T-cell (primary cell): ENCODE measurements around the gene CCNI. TPM values are rescaled to one million over a fixed set of nuclear protein-coding genes. Genes with fewer than 3 reads are reported as not detected.
A peak's percentile ranks its signal among the peaks of the same experiment; 100 is the strongest.

ENCODE experiments used
- ATAC-seq, 4 experiments: fragments of 200-7000 bp in 3 of 4; fragments of 150-1000 bp in 1 of 4; cut with Tn5 transposase; replicated peaks in 1 of 4; 1 replicate in 3 of 4; 2 replicates in 1 of 4; pipeline ENCODE4 v1.10.0; 2021; ENCODE audit warnings: moderate library complexity in 3 of 4, mild to moderate bottlenecking in 2 of 4, moderate number of reproducible peaks in 1 of 4
- CTCF ChIA-PET, 2 donors: fragments of 300-600 bp; sonication (Branson Sonifier 250); formaldehyde crosslinking; loops; one replicate each; lab custom pipeline; 2022; ENCODE audit warnings: antibody characterized with exemption in 2 of 2; lab: Charles Lee
- POLR2A ChIA-PET, 2 donors: fragments of 300-600 bp; sonication (Branson Sonifier 250); formaldehyde crosslinking; loops; one replicate each; lab custom pipeline; 2022; ENCODE audit warnings: antibody characterized with exemption in 2 of 2; lab: Charles Lee
- DNase-seq, 35 experiments: peaks; one replicate each; pipeline versions ENCODE4 v3.0.0 to v3.0.0-alpha.2; 2013 to 2023
- H3K27ac ChIP-seq: one replicate; pipeline ENCODE4 v1.5.1; 2013; ENCODE audit warnings: low read length
- H3K27me3 ChIP-seq, 2 experiments: replicated peaks in 1 of 2; 1 replicate in 1 of 2; 2 replicates in 1 of 2; pipeline versions ENCODE4 v1.6.1 to v1.7.0; 2013; ENCODE audit warnings: low read length in 1 of 2, mixed read lengths in 1 of 2; ENCODE audit not compliant: control insufficient read depth in 2 of 2, insufficient read depth in 2 of 2; ENCODE audit errors: extremely low read depth in 1 of 2
- H3K36me3 ChIP-seq, 2 donors: 1 replicate in 1 of 2; 2 replicates in 1 of 2; pipeline versions ENCODE4 v1.6.1 to v1.7.0; 2013; ENCODE audit warnings: low read length in 1 of 2; ENCODE audit not compliant: control insufficient read depth in 2 of 2, insufficient read depth in 1 of 2; ENCODE audit errors: extremely low read depth in 1 of 2
- H3K4me1 ChIP-seq, 2 experiments: 1 replicate in 1 of 2; 2 replicates in 1 of 2; pipeline versions ENCODE4 v1.6.1 to v1.7.0; 2013; ENCODE audit warnings: low read length in 2 of 2, mixed read lengths in 1 of 2; ENCODE audit not compliant: insufficient read depth in 2 of 2, control insufficient read depth in 1 of 2; ENCODE audit errors: extremely low read depth in 1 of 2
- H3K4me3 ChIP-seq, 2 donors: 1 replicate in 1 of 2; 2 replicates in 1 of 2; pipeline versions ENCODE4 v1.5.1 to v1.7.0; 2013; ENCODE audit warnings: mild to moderate bottlenecking in 2 of 2, low read length in 1 of 2, moderate library complexity in 1 of 2; ENCODE audit not compliant: control insufficient read depth in 1 of 2; ENCODE audit errors: extremely low read depth in 1 of 2
- H3K9me3 ChIP-seq: 2 replicates; pipeline ENCODE4 v1.7.0; 2013
- H3K27ac Mint-ChIP-seq, 2 donors: one replicate each; pipeline ENCODE4 v1.8.0; 2020 to 2021; ENCODE audit warnings: mild to moderate bottlenecking in 2 of 2, mixed read lengths in 2 of 2
- H3K27me3 Mint-ChIP-seq, 2 donors: one replicate each; pipeline ENCODE4 v1.8.0; 2021 to 2022; ENCODE audit warnings: mixed read lengths in 2 of 2
- H3K36me3 Mint-ChIP-seq: one replicate; pipeline ENCODE4 v1.8.0; 2021; ENCODE audit warnings: mixed read lengths
- H3K4me1 Mint-ChIP-seq, 3 donors: one replicate each; pipeline ENCODE4 v1.8.0; 2020 to 2022; ENCODE audit warnings: mixed read lengths in 3 of 3, mild to moderate bottlenecking in 1 of 3
- H3K4me3 Mint-ChIP-seq, 3 donors: one replicate each; pipeline ENCODE4 v1.8.0; 2020 to 2022; ENCODE audit warnings: mild to moderate bottlenecking in 3 of 3, mixed read lengths in 3 of 3, moderate library complexity in 3 of 3
- H3K9me3 Mint-ChIP-seq, 3 donors: one replicate each; pipeline ENCODE4 v1.8.0; 2020 to 2022; ENCODE audit warnings: mixed read lengths in 3 of 3
- WGBS: methylation state at CpG from one replicate; pipeline ENCODE4 v1.1.5; 2013; ENCODE audit warnings: missing lambda C conversion rate; ENCODE audit not compliant: insufficient coverage; 5-methylcytosine and 5-hydroxymethylcytosine counted together
- total RNA-seq, 35 experiments: library from RNA in 6 of 35; stranded (reverse) in 6 of 35; fragments of 120-200 nt in 1 of 35; gene quantifications; one replicate each; pipeline versions ENCODE4 v1.2.1 to v1.2.4 and lab custom pipeline; 2013 to 2026

Gene CCNI
- total RNA-seq, 5 donors from 2014 or later (not counting 1 experiment from before 2014, with no cell fraction given): 229 to 359 (median 256) TPM

- ChIA-PET CTCF (interaction anchor here (0.5 to 1.6 kb wide), 3 partner anchors 13 to 82 kb away, joined by 3 to 8 read pairs (median 4); no protein-coding TSS in a partner anchor), POLR2A (no interaction called here)
- peaks cover 2 to 10% of the 10 kb centered on the region in 2 donors for H3K27me3 Mint-ChIP-seq
- Histone ChIP-seq H3K4me1 (no peaks in the 10 kb centered on the region), H3K9me3 (no peaks in the 10 kb centered on the region), H3K4me3 (no peak overlapping the region), H3K27me3 (peaks cover 0 to 10% of the 10 kb centered on the region in 2 experiments), H3K27ac (no peak overlapping the region), H3K36me3 (no peaks in the 10 kb centered on the region)
- H3K27ac Mint-ChIP-seq: no peak overlapping the region
- 88% methylated on average over 4 of the region's 8 CpGs for WGBS
- H3K9me3 Mint-ChIP-seq: no peaks in the 10 kb centered on the region
- DNase-seq (no peak), ATAC-seq (no peak)
- no peak overlapping the region for H3K4me3 Mint-ChIP-seq
- H3K4me1 Mint-ChIP-seq: peaks cover 0 to 2% (median 0%) of the 10 kb centered on the region in 3 donors
- H3K36me3 Mint-ChIP-seq: no peaks in the 10 kb centered on the region
Measured at GRCh38 chr4:77120886-77121508, 45.2 kb upstream of the CCNI start.

GRCh38 chr4:77117721-77118120, 41.9 kb upstream of the CCNI start:
- peaks cover 4% of the 10 kb centered on the region in 2 donors for H3K27me3 Mint-ChIP-seq
- no peaks in the 10 kb centered on the region for H3K36me3 Mint-ChIP-seq
- DNase-seq (no peak), ATAC-seq (no peak)
- no peaks in the 10 kb centered on the region for H3K4me1 Mint-ChIP-seq
- ChIA-PET CTCF (interaction anchor here in 1 of 2 donors (1.1 kb wide), 1 partner anchor 86 kb away, joined by 3 read pairs; no protein-coding TSS in a partner anchor), POLR2A (no interaction called here)
- H3K27ac ChIP-seq: no peak overlapping the region
- no peaks in the 10 kb centered on the region for H3K9me3 ChIP-seq
- H3K27me3 ChIP-seq: peaks cover 0 to 6% of the 10 kb centered on the region in 2 experiments
- no peaks in the 10 kb centered on the region for H3K36me3 ChIP-seq
- no peak overlapping the region for H3K4me3 ChIP-seq
- H3K4me3 Mint-ChIP-seq: no peak overlapping the region
- H3K4me1 ChIP-seq: no peaks in the 10 kb centered on the region
- H3K27ac Mint-ChIP-seq: no peak overlapping the region
- no peaks in the 10 kb centered on the region for H3K9me3 Mint-ChIP-seq

- Histone ChIP-seq H3K9me3 (no peaks in the 10 kb centered on the region), H3K27me3 (peaks cover 0 to 3% of the 10 kb centered on the region in 2 experiments), H3K4me1 (no peaks in the 10 kb centered on the region), H3K27ac (no peak overlapping the region), H3K36me3 (no peaks in the 10 kb centered on the region), H3K4me3 (no peak overlapping the region)
- peaks cover 0 to 1% (median 0%) of the 10 kb centered on the region in 3 donors for H3K9me3 Mint-ChIP-seq
- H3K27ac Mint-ChIP-seq: no peak overlapping the region
- ChIA-PET POLR2A (no interaction called here), CTCF (no interaction called here)
- H3K36me3 Mint-ChIP-seq: no peaks in the 10 kb centered on the region
- H3K4me1 Mint-ChIP-seq: no peaks in the 10 kb centered on the region
- no peak for DNase-seq
- H3K4me3 Mint-ChIP-seq: no peak overlapping the region
- 95% methylated on average over 26 of the region's 29 CpGs for WGBS
- H3K27me3 Mint-ChIP-seq: peaks cover 8 to 10% of the 10 kb centered on the region in 2 donors
- ATAC-seq: no peak
Measured at GRCh38 chr4:77113069-77113468, 37.3 kb upstream of the CCNI start.

- H3K4me3 ChIP-seq: no peak overlapping the region
- H3K4me1 Mint-ChIP-seq: no peaks in the 10 kb centered on the region
- H3K4me1 ChIP-seq: no peaks in the 10 kb centered on the region
- peaks cover 0 to 3% of the 10 kb centered on the region in 2 experiments for H3K27me3 ChIP-seq
- no peak overlapping the region for H3K27ac ChIP-seq
- H3K27ac Mint-ChIP-seq: no peak overlapping the region
- POLR2A ChIA-PET: no interaction called here
- CTCF ChIA-PET: interaction anchor here in 1 of 2 donors (1.1 kb wide), 1 partner anchor 21 kb away, joined by 4 read pairs; no protein-coding TSS in a partner anchor
- peaks cover 0 to 4% (median 0%) of the 10 kb centered on the region in 3 donors for H3K9me3 Mint-ChIP-seq
- no peak overlapping the region for H3K4me3 Mint-ChIP-seq
- DNase-seq (no peak), ATAC-seq (no peak)
- H3K9me3 ChIP-seq: no peaks in the 10 kb centered on the region
- 57% methylated on average over 1 of the region's 1 CpG for WGBS
- H3K36me3 Mint-ChIP-seq: no peaks in the 10 kb centered on the region
- no peaks in the 10 kb centered on the region for H3K36me3 ChIP-seq
- peaks cover 12 to 14% of the 10 kb centered on the region in 2 donors for H3K27me3 Mint-ChIP-seq
Measured at GRCh38 chr4:77110730-77111129, 34.9 kb upstream of the CCNI start.

- Mint-ChIP-seq H3K36me3 (no peaks in the 10 kb centered on the region), H3K4me1 (peaks cover 9 to 21% (median 11%) of the 10 kb centered on the region in 3 donors), H3K4me3 (no peak overlapping the region), H3K9me3 (peaks cover 0 to 4% (median 0%) of the 10 kb centered on the region in 3 donors), H3K27me3 (peaks cover 4 to 7% of the 10 kb centered on the region in 2 donors), H3K27ac (no peak overlapping the region)
- WGBS: 88% methylated on average over 2 of the region's 8 CpGs
- Histone ChIP-seq H3K36me3 (no peaks in the 10 kb centered on the region), H3K27me3 (peaks cover 0 to 3% of the 10 kb centered on the region in 2 experiments), H3K4me1 (peaks cover 9 to 10% of the 10 kb centered on the region in 2 experiments), H3K27ac (no peak overlapping the region), H3K4me3 (no peak overlapping the region), H3K9me3 (no peaks in the 10 kb centered on the region)
- DNase-seq (peak in 2 of 35 experiments; percentile 3), ATAC-seq (no peak)
- CTCF ChIA-PET: interaction anchor here (0.6 to 2.3 kb wide), 4 partner anchors 9 to 15 kb away, joined by 5 to 9 read pairs (median 6); no protein-coding TSS in a partner anchor
- POLR2A ChIA-PET: no interaction called here
Measured at GRCh38 chr4:77104791-77105540, 29.2 kb upstream of the CCNI start.

- Histone ChIP-seq H3K27ac (no peak overlapping the region), H3K4me1 (peaks cover 10 to 11% of the 10 kb centered on the region in 2 experiments), H3K36me3 (no peaks in the 10 kb centered on the region), H3K9me3 (no peaks in the 10 kb centered on the region), H3K4me3 (no peak overlapping the region), H3K27me3 (peaks cover 0 to 3% of the 10 kb centered on the region in 2 experiments)
- POLR2A ChIA-PET: interaction anchor here in 1 of 2 donors (0.6 kb wide), 1 partner anchor 958 kb away, joined by 3 read pairs; no protein-coding TSS in a partner anchor
- no peak for DNase-seq
- Mint-ChIP-seq H3K9me3 (peaks cover 0 to 4% (median 0%) of the 10 kb centered on the region in 3 donors), H3K27ac (no peak overlapping the region), H3K36me3 (no peaks in the 10 kb centered on the region), H3K4me1 (peaks cover 11 to 21% (median 13%) of the 10 kb centered on the region in 3 donors), H3K4me3 (no peak overlapping the region), H3K27me3 (peaks cover 4 to 7% of the 10 kb centered on the region in 2 donors)
- ATAC-seq: no peak
- WGBS: no CpG with 5 or more reads among the region's 1 CpG
- CTCF ChIA-PET: interaction anchor here (1.3 to 2.3 kb wide), 3 partner anchors 8 to 10 kb away, joined by 5 to 9 read pairs (median 8); no protein-coding TSS in a partner anchor
Measured at GRCh38 chr4:77104388-77104787, 28.6 kb upstream of the CCNI start.
